Pancreas (tissue), 10 donors: ENCODE measurements around the gene ANTXR2. TPM values are rescaled to one million over a fixed set of nuclear protein-coding genes. Genes with fewer than 3 reads are reported as not detected.
"Not testable (repeated sequence)": the region's sequence is repeated elsewhere in the genome, so short reads cannot be mapped to it uniquely, and the experiment has no call there.

Source experiments
- ATAC-seq, 4 donors: fragments of 200-7000 bp; cut with Tn5 transposase; one replicate each; pipeline versions ENCODE4 v1.8.0 to v1.9.1; 2020; ENCODE audit warnings: mild to moderate bottlenecking in 4 of 4, moderate library complexity in 4 of 4
- DNase-seq, 6 donors: peaks; one replicate each; pipeline ENCODE4 v3.0.0-alpha.2; 2020
- FAIRE-seq: peaks from 2 replicates; lab custom pipeline; 2012; peaks lifted over from hg19 to GRCh38; lab: Jason Lieb, UNC
- H3K27ac ChIP-seq, 4 donors: fragments of 200-600 bp; sonication (generic); 1 replicate in 3 of 4; 2 replicates in 1 of 4; pipeline versions ENCODE4 v1.5.0 to v1.8.0; 2020
- H3K27me3 ChIP-seq, 4 donors: fragments of 200-600 bp; one replicate each; pipeline ENCODE4 v1.8.0; 2021
- H3K36me3 ChIP-seq, 3 donors: fragments of 200-600 bp; sonication (generic) in 1 of 3; one replicate each; pipeline versions ENCODE4 v1.5.0 to v1.8.0; 2020 to 2021
- H3K4me1 ChIP-seq, 3 donors: fragments of 200-600 bp; one replicate each; pipeline ENCODE4 v1.8.0; 2021
- H3K4me3 ChIP-seq, 4 donors: fragments of 200-600 bp; sonication (generic) in 2 of 4; one replicate each; pipeline versions ENCODE4 v1.5.0 to v1.8.0; 2020 to 2021
- H3K9me3 ChIP-seq, 4 donors: fragments of 200-600 bp; one replicate each; pipeline ENCODE4 v1.8.0; 2021
- CTCF ChIP-seq, 4 donors: fragments of 200-600 bp; sonication (generic) in 3 of 4; IDR thresholded peaks; one replicate each; pipeline versions ENCODE4 v1.5.0 to v1.8.0; 2021; ENCODE audit warnings: antibody characterized with exemption in 4 of 4
- WGBS, 2 donors: extraction: QIAGEN DNeasy Blood & Tissue Kit; methylation state at CpG; one replicate each; pipeline ENCODE4 v1.1.7; 2013; 5-methylcytosine and 5-hydroxymethylcytosine counted together
- intact Hi-C, 3 donors: fragments of 100-400 bp; cut with DNase I; formaldehyde crosslinking; loops; one replicate each; pipeline versions ENCODE4 v1.11.1 to v1.14.2; 2022
- polyA plus RNA-seq, 2 donors: library from polyadenylated mRNA; stranded (reverse); fragments of 200-250 nt; gene quantifications; one replicate each; pipeline ENCODE4 v1.2.3, GENCODE V29; 2013
- total RNA-seq, 6 donors: library from RNA; stranded (reverse); fragmentation: NEBNext Ultra II Directional in 4 of 6; extraction: Animal tissue kit (Norgen Biotek cat#: 25700) in 4 of 6; gene quantifications; one replicate each; pipeline versions ENCODE4 v1.2.1 to v1.2.4, GENCODE V29; 2021 to 2023
- donor health status: healthy with polysubstance abuse.
- donor health status: DM: no; HTN: no; CAD: no; lungs with moderate emphysema.
- donor health status: DM: no; HTN: no; CAD: no.
- donor health status: control.
- donor health status: control.
- donor health status: Bipolar disorder and iron deficiency.
- donor health status: DM: yes; HTN: yes; CAD: no.
- donor health status: DM: no; HTN: no; CAD: no.
- donor health status: DM: no; HTN: no; CAD: no.
- donor health status: DM: yes; HTN: yes; CAD: no.

The ANTXR2 gene
- total and polyA plus RNA-seq, 8 donors, result 1.4 to 22.4 (median 4.6) TPM

GRCh38 chr4:80005863-80006262 lies 67.2 kb downstream of the ANTXR2 start:
- FAIRE-seq, result no peak
- no peaks in the 10 kb centered on the region for H3K9me3 ChIP-seq

GRCh38 chr4:80004319-80004718 lies 68.7 kb downstream of the ANTXR2 start:
- no peaks in the 10 kb centered on the region for H3K9me3 ChIP-seq
- TF ChIP-seq CTCF (IDR thresholded peaks at IDR 0.05), result no peak

More at GRCh38 chr4:80005863-80006262, 67.2 kb downstream of the ANTXR2 start:
- H3K4me1 ChIP-seq, result no peaks in the 10 kb centered on the region
- TF ChIP-seq CTCF (IDR thresholded peaks at IDR 0.05), result no peak
- ATAC-seq (no peak), DNase-seq (no peak)
- intact Hi-C loops, result no loop called here
- H3K27me3 ChIP-seq, result no peaks in the 10 kb centered on the region
- no peak overlapping the region for H3K27ac ChIP-seq
- WGBS, 2 donors, result 90 to 94% methylated on average over 3 of the region's 3 CpGs
- H3K4me3 ChIP-seq, result no peak overlapping the region
- H3K36me3 ChIP-seq, result no peaks in the 10 kb centered on the region

GRCh38 chr4:80002559-80002958 lies 70.5 kb downstream of the ANTXR2 start:
- DNase-seq, intact Hi-C loops: not testable (repeated sequence)
- WGBS, 2 donors, result 100% methylated on average over 1 of the region's 1 CpG; no CpG with 5 or more reads in 1 of the 2 donors

More at GRCh38 chr4:80004319-80004718, 68.7 kb downstream of the ANTXR2 start:
- Histone ChIP-seq H3K4me1 (no peaks in the 10 kb centered on the region), H3K4me3 (no peak overlapping the region), H3K27ac (no peak overlapping the region), H3K27me3 (no peaks in the 10 kb centered on the region), H3K36me3 (no peaks in the 10 kb centered on the region)
- ATAC-seq (no peak), FAIRE-seq (no peak), DNase-seq (no peak)
- intact Hi-C loops, result no loop called here

GRCh38 chr4:79999048-79999447 lies 74.0 kb downstream of the ANTXR2 start:
- H3K27me3 ChIP-seq, ATAC-seq, intact Hi-C loops, FAIRE-seq, DNase-seq, H3K4me3 ChIP-seq, H3K27ac ChIP-seq, H3K9me3 ChIP-seq, H3K36me3 ChIP-seq, H3K4me1 ChIP-seq: not testable (repeated sequence)
- WGBS, 2 donors, result 73 to 79% methylated on average over 3 of the region's 3 CpGs

More at GRCh38 chr4:80002559-80002958, 70.5 kb downstream of the ANTXR2 start:
- H3K27ac ChIP-seq, H3K4me1 ChIP-seq, H3K27me3 ChIP-seq, H3K4me3 ChIP-seq, H3K36me3 ChIP-seq, ATAC-seq, FAIRE-seq, H3K9me3 ChIP-seq: not testable (repeated sequence)

- Histone ChIP-seq H3K4me1 (no peaks in the 10 kb centered on the region), H3K9me3 (no peaks in the 10 kb centered on the region), H3K4me3 (no peak overlapping the region), H3K27ac (no peak overlapping the region), H3K36me3 (no peaks in the 10 kb centered on the region), H3K27me3 (no peaks in the 10 kb centered on the region)
- intact Hi-C loops, result no loop called here
- no peak for DNase-seq
- WGBS, 2 donors, result 83 to 84% methylated on average over 1 of the region's 1 CpG
- no peak for TF ChIP-seq CTCF (IDR thresholded peaks at IDR 0.05)
- FAIRE-seq, result no peak
- no peak for ATAC-seq
Observed at GRCh38 chr4:79998201-79998600, 74.8 kb downstream of the ANTXR2 start.

- ATAC-seq, result no peak
- TF ChIP-seq CTCF (IDR thresholded peaks at IDR 0.05), result no peak
- no peak for FAIRE-seq
- Histone ChIP-seq H3K4me3 (no peak overlapping the region), H3K36me3 (no peaks in the 10 kb centered on the region), H3K27ac (no peak overlapping the region), H3K9me3 (no peaks in the 10 kb centered on the region), H3K27me3 (no peaks in the 10 kb centered on the region), H3K4me1 (no peaks in the 10 kb centered on the region)
- DNase-seq, result no peak
- intact Hi-C loops, result no loop called here
- WGBS, 2 donors, result 73 to 80% methylated on average over 2 of the region's 2 CpGs
Observed at GRCh38 chr4:79996851-79997250, 76.2 kb downstream of the ANTXR2 start.
